Measurements from ENCODE around the gene MAN2A2. TPM values are rescaled to one million over a fixed set of nuclear protein-coding genes. Genes with fewer than 3 reads are reported as not detected.

MAN2A2 gene
- total and polyA plus RNA-seq, 2 donors (not counting 1 experiment from before 2014, with no cell fraction given), result 11.3 to 36.0 TPM

- Histone ChIP-seq H3K36me3 (ENCODE audit: control insufficient read depth, insufficient read depth, low read length) (peaks cover 25% of the 10 kb centered on the region), H3K4me3 (replicated peaks in 1 of 4; ENCODE audit: control extremely low read depth in 1 of 4, insufficient read depth in 1 of 4, low read depth in 3 of 4, low read length in 4 of 4) (no peak overlapping the region), H3K27me3 (ENCODE audit: control insufficient read depth, insufficient read depth, low read length) (no peaks in the 10 kb centered on the region), H3K27ac (ENCODE audit: insufficient read depth, low read length) (no peak overlapping the region), H3K9ac (ENCODE audit: insufficient read depth, low read length) (no peak overlapping the region), H3K79me2 (ENCODE audit: control insufficient read depth, insufficient read depth, low read length) (peaks cover 5% of the 10 kb centered on the region), H4K20me1 (ENCODE audit: control insufficient read depth, extremely low read depth, insufficient read depth, low read length) (no peaks in the 10 kb centered on the region), H3K4me1 (ENCODE audit: control insufficient read depth, extremely low read depth, insufficient read depth, low read length) (peaks cover 17% of the 10 kb centered on the region), H3K4me2 (ENCODE audit: extremely low read depth, insufficient read depth, low read length) (no peak overlapping the region), H3K9me3 (ENCODE audit: control insufficient read depth, insufficient read depth, low read depth, low read length) (no peaks in the 10 kb centered on the region), H2AFZ (ENCODE audit: low read length) (no peak overlapping the region)
- DNase-seq (ENCODE audit: low read depth in 2 of 2), result no peak
- TF ChIP-seq CTCF (conservative IDR thresholded peaks at IDR 0.05 in 1 of 2, IDR thresholded peaks at IDR 0.05 in 1 of 2; ENCODE audit: low read depth in 1 of 2, low read length in 2 of 2) (no peak), EZH2 (IDR thresholded peaks at IDR 0.05; ENCODE audit: low read length, missing control alignments) (no peak)
These were observed 21.7 kb upstream of the MAN2A2 start for GRCh38 chr15:90881181-90881977.

GRCh38 chr15:90881978-90882721 is 21.0 kb upstream of the MAN2A2 start:
- H3K4me1 ChIP-seq (ENCODE audit: control insufficient read depth, extremely low read depth, insufficient read depth, low read length), result peaks cover 17% of the 10 kb centered on the region
- no peaks in the 10 kb centered on the region for H3K27me3 ChIP-seq (ENCODE audit: control insufficient read depth, insufficient read depth, low read length)
- H3K4me3 ChIP-seq (replicated peaks in 1 of 4; ENCODE audit: control extremely low read depth in 1 of 4, insufficient read depth in 1 of 4, low read depth in 3 of 4, low read length in 4 of 4), result no peak overlapping the region
- H2AFZ ChIP-seq (ENCODE audit: low read length), result no peak overlapping the region
- peaks cover 26% of the 10 kb centered on the region for H3K36me3 ChIP-seq (ENCODE audit: control insufficient read depth, insufficient read depth, low read length)
- H3K9ac ChIP-seq (ENCODE audit: insufficient read depth, low read length), result no peak overlapping the region
- peaks cover 5% of the 10 kb centered on the region for H3K79me2 ChIP-seq (ENCODE audit: control insufficient read depth, insufficient read depth, low read length)
- H3K4me2 ChIP-seq (ENCODE audit: extremely low read depth, insufficient read depth, low read length), result no peak overlapping the region
- H4K20me1 ChIP-seq (ENCODE audit: control insufficient read depth, extremely low read depth, insufficient read depth, low read length), result no peaks in the 10 kb centered on the region
- DNase-seq (ENCODE audit: low read depth in 2 of 2), result no peak
- H3K9me3 ChIP-seq (ENCODE audit: control insufficient read depth, insufficient read depth, low read depth, low read length), result no peaks in the 10 kb centered on the region
- no peak overlapping the region for H3K27ac ChIP-seq (ENCODE audit: insufficient read depth, low read length)
- TF ChIP-seq EZH2 (IDR thresholded peaks at IDR 0.05; ENCODE audit: low read length, missing control alignments) (no peak), CTCF (conservative IDR thresholded peaks at IDR 0.05 in 1 of 2, IDR thresholded peaks at IDR 0.05 in 1 of 2; ENCODE audit: low read depth in 1 of 2, low read length in 2 of 2) (no peak)

- Histone ChIP-seq H2AFZ (ENCODE audit: low read length) (no peak overlapping the region), H3K4me3 (replicated peaks in 1 of 4; ENCODE audit: control extremely low read depth in 1 of 4, insufficient read depth in 1 of 4, low read depth in 3 of 4, low read length in 4 of 4) (no peak overlapping the region), H3K36me3 (ENCODE audit: control insufficient read depth, insufficient read depth, low read length) (peaks cover 23% of the 10 kb centered on the region), H3K4me1 (ENCODE audit: control insufficient read depth, extremely low read depth, insufficient read depth, low read length) (peaks cover 17% of the 10 kb centered on the region), H3K9me3 (ENCODE audit: control insufficient read depth, insufficient read depth, low read depth, low read length) (no peaks in the 10 kb centered on the region), H3K9ac (ENCODE audit: insufficient read depth, low read length) (no peak overlapping the region), H3K79me2 (ENCODE audit: control insufficient read depth, insufficient read depth, low read length) (peaks cover 5% of the 10 kb centered on the region), H3K27ac (ENCODE audit: insufficient read depth, low read length) (peak overlapping the region; percentile 85), H3K4me2 (ENCODE audit: extremely low read depth, insufficient read depth, low read length) (no peak overlapping the region), H3K27me3 (ENCODE audit: control insufficient read depth, insufficient read depth, low read length) (no peaks in the 10 kb centered on the region), H4K20me1 (ENCODE audit: control insufficient read depth, extremely low read depth, insufficient read depth, low read length) (no peaks in the 10 kb centered on the region)
- DNase-seq (ENCODE audit: low read depth in 2 of 2), result no peak
- TF ChIP-seq EZH2 (IDR thresholded peaks at IDR 0.05; ENCODE audit: low read length, missing control alignments) (no peak), CTCF (conservative IDR thresholded peaks at IDR 0.05 in 1 of 2, IDR thresholded peaks at IDR 0.05 in 1 of 2; ENCODE audit: low read depth in 1 of 2, low read length in 2 of 2) (no peak)
These were observed 20.1 kb upstream of the MAN2A2 start for GRCh38 chr15:90882781-90883525.
